Progenitor cell of endocrine pancreas (in vitro differentiated cells): Measurements from ENCODE around the gene TFE3. TPM values are rescaled to one million over a fixed set of nuclear protein-coding genes. Genes with fewer than 3 reads are reported as not detected.

ENCODE experiments used
- DNase-seq: peaks from one replicate; pipeline ENCODE4 v3.0.0; 2021; ENCODE audit warnings: low spot score; ENCODE audit not compliant: unreplicated experiment
- H3K27ac Mint-ChIP-seq: 2 replicates; pipeline ENCODE4 v1.8.0; 2021; ENCODE audit warnings: mild to moderate bottlenecking, moderate library complexity, mixed read lengths
- H3K27me3 Mint-ChIP-seq: 2 replicates; pipeline ENCODE4 v1.8.0; 2021; ENCODE audit warnings: mixed read lengths
- H3K36me3 Mint-ChIP-seq: 2 replicates; pipeline ENCODE4 v1.8.0; 2022; ENCODE audit warnings: mixed read lengths; ENCODE audit not compliant: insufficient read depth
- H3K4me1 Mint-ChIP-seq: 2 replicates; pipeline ENCODE4 v1.8.0; 2021; ENCODE audit warnings: low read depth, mixed read lengths
- H3K4me3 Mint-ChIP-seq: 2 replicates; pipeline ENCODE4 v1.8.0; 2021; ENCODE audit warnings: low read depth, mild to moderate bottlenecking, moderate library complexity, mixed read lengths
- H3K9me3 Mint-ChIP-seq: 2 replicates; pipeline ENCODE4 v1.8.0; 2021; ENCODE audit warnings: low read depth, mixed read lengths
- total RNA-seq: library from RNA; stranded (reverse); gene quantifications from 2 replicates; pipeline ENCODE4 v1.2.1, GENCODE V29; 2021
- TF ChIP-seq, protein P1 (sequence below): fragments of 200-600 bp; sonication (generic); IDR thresholded peaks from one replicate; pipeline ENCODE4 v1.5.0; 2021; ENCODE audit warnings: antibody characterized with exemption, mild to moderate bottlenecking; ENCODE audit not compliant: unreplicated experiment

TFE3 gene
- total RNA-seq, 1 donor from 2014 or later = 39.7 TPM

GRCh38 chrX:48999030-48999429 lies 44.1 kb downstream of the TFE3 start:
- H3K36me3 Mint-ChIP-seq = peaks cover 15% of the 10 kb centered on the region
- H3K4me1 Mint-ChIP-seq = peaks cover 10% of the 10 kb centered on the region
- H3K4me3 Mint-ChIP-seq = no peak overlapping the region
- TF ChIP-seq, protein P1, sequence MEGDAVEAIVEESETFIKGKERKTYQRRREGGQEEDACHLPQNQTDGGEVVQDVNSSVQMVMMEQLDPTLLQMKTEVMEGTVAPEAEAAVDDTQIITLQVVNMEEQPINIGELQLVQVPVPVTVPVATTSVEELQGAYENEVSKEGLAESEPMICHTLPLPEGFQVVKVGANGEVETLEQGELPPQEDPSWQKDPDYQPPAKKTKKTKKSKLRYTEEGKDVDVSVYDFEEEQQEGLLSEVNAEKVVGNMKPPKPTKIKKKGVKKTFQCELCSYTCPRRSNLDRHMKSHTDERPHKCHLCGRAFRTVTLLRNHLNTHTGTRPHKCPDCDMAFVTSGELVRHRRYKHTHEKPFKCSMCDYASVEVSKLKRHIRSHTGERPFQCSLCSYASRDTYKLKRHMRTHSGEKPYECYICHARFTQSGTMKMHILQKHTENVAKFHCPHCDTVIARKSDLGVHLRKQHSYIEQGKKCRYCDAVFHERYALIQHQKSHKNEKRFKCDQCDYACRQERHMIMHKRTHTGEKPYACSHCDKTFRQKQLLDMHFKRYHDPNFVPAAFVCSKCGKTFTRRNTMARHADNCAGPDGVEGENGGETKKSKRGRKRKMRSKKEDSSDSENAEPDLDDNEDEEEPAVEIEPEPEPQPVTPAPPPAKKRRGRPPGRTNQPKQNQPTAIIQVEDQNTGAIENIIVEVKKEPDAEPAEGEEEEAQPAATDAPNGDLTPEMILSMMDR = no peak
- no peaks in the 10 kb centered on the region for H3K27me3 Mint-ChIP-seq
- peaks cover 22% of the 10 kb centered on the region for H3K9me3 Mint-ChIP-seq
- no peak for DNase-seq
- no peak overlapping the region for H3K27ac Mint-ChIP-seq

DNA sequence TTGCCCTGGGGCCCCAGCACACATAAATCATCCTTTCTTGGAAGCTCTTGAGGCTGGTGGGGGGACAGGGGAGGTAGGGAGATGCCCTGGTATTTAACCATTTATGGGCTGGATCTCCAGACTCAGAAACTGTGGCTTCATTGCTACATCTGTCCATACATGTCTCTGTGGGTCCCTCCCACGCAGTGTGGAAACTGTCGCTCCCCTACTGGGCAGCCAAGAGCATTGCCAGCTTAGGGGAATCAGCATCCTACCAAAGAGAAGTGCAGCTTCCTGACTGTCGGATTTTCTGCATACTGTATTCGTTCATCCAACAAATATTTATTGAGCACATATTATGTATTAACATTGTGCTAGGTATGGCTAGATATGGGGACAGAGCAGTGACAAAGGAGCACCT lies 44.8 kb downstream of the TFE3 start:
- peaks cover 7% of the 10 kb centered on the region for H3K4me1 Mint-ChIP-seq
- H3K36me3 Mint-ChIP-seq = peaks cover 16% of the 10 kb centered on the region
- H3K9me3 Mint-ChIP-seq = peaks cover 19% of the 10 kb centered on the region
- DNase-seq = no peak
- H3K27ac Mint-ChIP-seq = no peak overlapping the region
- H3K27me3 Mint-ChIP-seq = no peaks in the 10 kb centered on the region
- TF ChIP-seq, protein P1 = no peak
- no peak overlapping the region for H3K4me3 Mint-ChIP-seq

DNA sequence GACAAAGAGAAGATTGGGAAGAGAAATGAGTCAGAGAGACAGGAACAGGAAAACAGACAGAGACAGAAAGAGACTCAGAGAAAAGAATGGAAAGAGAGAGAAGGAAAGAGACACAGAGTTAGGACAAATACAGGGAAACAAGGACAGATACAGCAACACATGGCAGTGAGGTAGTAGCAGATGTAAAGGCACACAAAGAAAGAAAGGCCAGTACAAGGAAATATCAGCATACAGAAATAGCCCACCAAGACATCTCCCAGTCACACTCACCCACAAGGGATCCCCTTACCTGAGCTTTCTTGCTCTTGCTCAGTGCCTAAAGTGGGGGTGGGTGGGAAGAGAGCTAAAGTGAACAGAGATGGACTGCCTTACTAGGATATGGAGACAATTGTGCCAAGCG lies 45.3 kb downstream of the TFE3 start:
- H3K4me3 Mint-ChIP-seq = no peak overlapping the region
- no peak overlapping the region for H3K27ac Mint-ChIP-seq
- peaks cover 19% of the 10 kb centered on the region for H3K9me3 Mint-ChIP-seq
- peaks cover 21% of the 10 kb centered on the region for H3K36me3 Mint-ChIP-seq
- no peak for DNase-seq
- no peaks in the 10 kb centered on the region for H3K27me3 Mint-ChIP-seq
- peaks cover 7% of the 10 kb centered on the region for H3K4me1 Mint-ChIP-seq
- TF ChIP-seq, protein P1 = no peak

DNA sequence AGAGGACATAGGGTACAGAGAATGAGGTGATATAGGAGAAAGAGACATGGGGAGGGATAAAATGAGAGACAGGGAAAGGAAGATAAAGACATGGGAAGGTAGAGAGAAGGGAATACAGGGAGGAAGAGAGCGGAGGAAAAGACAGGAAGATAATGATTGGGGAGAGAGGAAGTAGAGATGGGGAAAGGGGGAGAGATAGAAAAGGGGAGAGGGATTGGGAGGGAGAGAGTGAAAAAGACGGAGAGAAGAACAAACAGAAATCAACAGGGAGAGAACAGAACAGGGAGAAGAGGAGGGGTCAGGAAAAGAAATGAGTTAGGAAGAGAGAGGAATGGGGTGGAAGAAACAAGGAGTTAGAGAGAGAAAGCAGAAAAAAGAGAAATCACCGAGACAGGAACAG lies 45.7 kb downstream of the TFE3 start:
- Mint-ChIP-seq H3K4me3 (no peak overlapping the region), H3K27ac (no peak overlapping the region), H3K27me3 (no peaks in the 10 kb centered on the region), H3K4me1 (peaks cover 7% of the 10 kb centered on the region), H3K9me3 (peaks cover 19% of the 10 kb centered on the region), H3K36me3 (peaks cover 23% of the 10 kb centered on the region)
- no peak for DNase-seq
- TF ChIP-seq, protein P1 = no peak

- H3K27me3 Mint-ChIP-seq = no peaks in the 10 kb centered on the region
- H3K4me3 Mint-ChIP-seq = no peak overlapping the region
- DNase-seq = no peak
- H3K9me3 Mint-ChIP-seq = peaks cover 19% of the 10 kb centered on the region
- H3K4me1 Mint-ChIP-seq = peaks cover 7% of the 10 kb centered on the region
- H3K36me3 Mint-ChIP-seq = peaks cover 26% of the 10 kb centered on the region
- H3K27ac Mint-ChIP-seq = peak overlapping the region; percentile 59
- TF ChIP-seq, protein P1 = no peak
Measured at GRCh38 chrX:48996969-48997368, 46.2 kb downstream of the TFE3 start.
